ENCODE measurements around the gene FAM219B.

DNA sequence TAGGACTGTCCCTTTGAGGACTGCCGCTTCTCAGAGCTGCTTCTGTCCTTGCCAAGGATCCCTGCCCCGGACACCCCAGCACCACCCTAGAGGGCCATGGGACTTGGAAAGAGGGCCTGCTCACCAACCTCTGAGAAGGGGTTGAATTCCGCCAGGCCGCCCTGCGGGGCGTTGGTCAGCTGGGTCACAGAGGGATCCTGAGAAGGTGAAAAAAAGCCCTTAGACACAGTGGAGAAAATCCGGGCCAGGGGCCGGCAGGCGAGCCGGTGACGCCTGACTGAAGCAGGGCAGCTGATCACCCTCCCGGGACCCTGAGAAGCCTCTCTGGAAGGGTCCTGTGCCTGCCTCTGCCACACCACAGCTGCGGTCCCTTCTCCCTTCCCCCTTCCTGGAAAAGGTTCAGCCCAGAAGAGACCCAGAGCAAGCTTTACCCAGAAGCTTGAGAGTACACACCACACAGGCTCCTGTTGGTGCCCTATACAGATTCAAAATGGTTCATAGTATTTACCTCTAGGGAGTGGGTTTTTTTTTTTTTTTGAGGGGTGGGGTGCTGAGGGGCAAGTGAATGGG lies 52.1 kb downstream of the FAM219B start:
- TF ChIP-seq, protein P1, sequence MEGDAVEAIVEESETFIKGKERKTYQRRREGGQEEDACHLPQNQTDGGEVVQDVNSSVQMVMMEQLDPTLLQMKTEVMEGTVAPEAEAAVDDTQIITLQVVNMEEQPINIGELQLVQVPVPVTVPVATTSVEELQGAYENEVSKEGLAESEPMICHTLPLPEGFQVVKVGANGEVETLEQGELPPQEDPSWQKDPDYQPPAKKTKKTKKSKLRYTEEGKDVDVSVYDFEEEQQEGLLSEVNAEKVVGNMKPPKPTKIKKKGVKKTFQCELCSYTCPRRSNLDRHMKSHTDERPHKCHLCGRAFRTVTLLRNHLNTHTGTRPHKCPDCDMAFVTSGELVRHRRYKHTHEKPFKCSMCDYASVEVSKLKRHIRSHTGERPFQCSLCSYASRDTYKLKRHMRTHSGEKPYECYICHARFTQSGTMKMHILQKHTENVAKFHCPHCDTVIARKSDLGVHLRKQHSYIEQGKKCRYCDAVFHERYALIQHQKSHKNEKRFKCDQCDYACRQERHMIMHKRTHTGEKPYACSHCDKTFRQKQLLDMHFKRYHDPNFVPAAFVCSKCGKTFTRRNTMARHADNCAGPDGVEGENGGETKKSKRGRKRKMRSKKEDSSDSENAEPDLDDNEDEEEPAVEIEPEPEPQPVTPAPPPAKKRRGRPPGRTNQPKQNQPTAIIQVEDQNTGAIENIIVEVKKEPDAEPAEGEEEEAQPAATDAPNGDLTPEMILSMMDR (IDR thresholded peaks at IDR 0.05), result no peak
- no peak for TF ChIP-seq POLR2AphosphoS5 (IDR thresholded peaks at IDR 0.05)

Measured in stomach (tissue), 4 donors.